HG03175 (cell line): ENCODE data around the gene CRHR1.

Experiments used
- ATAC-seq: cut with Tn5 transposase; IDR thresholded peaks from one replicate; pipeline ENCODE4 v1.9.1; 2021; ENCODE audit warnings: mild to moderate bottlenecking, moderate library complexity; ENCODE audit not compliant: unreplicated experiment

CRHR1 gene

GRCh38 chr17:45758544-45758943, 25.6 kb upstream of the CRHR1 start:
- ATAC-seq: no peak

GRCh38 chr17:45759761-45760160, 24.4 kb upstream of the CRHR1 start:
- ATAC-seq: no peak

- no peak for ATAC-seq
Observed at GRCh38 chr17:45761957-45762565, 22.1 kb upstream of the CRHR1 start.

GRCh38 chr17:45763182-45763581, 20.9 kb upstream of the CRHR1 start:
- ATAC-seq: no peak

GRCh38 chr17:45764479-45764878, 19.6 kb upstream of the CRHR1 start:
- no peak for ATAC-seq

GRCh38 chr17:45768000-45768399, 16.1 kb upstream of the CRHR1 start:
- no peak for ATAC-seq

GRCh38 chr17:45770632-45771270, 13.4 kb upstream of the CRHR1 start:
- ATAC-seq: no peak

- no peak for ATAC-seq
Observed at GRCh38 chr17:45771271-45771959, 12.7 kb upstream of the CRHR1 start.

- no peak for ATAC-seq
Observed at GRCh38 chr17:45775148-45775547, 9.0 kb upstream of the CRHR1 start.

GRCh38 chr17:45775576-45776011, 8.5 kb upstream of the CRHR1 start:
- no peak for ATAC-seq

- no peak for ATAC-seq
Observed at GRCh38 chr17:45776896-45777295, 7.2 kb upstream of the CRHR1 start.

- no peak for ATAC-seq
Observed at GRCh38 chr17:45777388-45777787, 6.7 kb upstream of the CRHR1 start.

- no peak for ATAC-seq
Observed at GRCh38 chr17:45780921-45781320, 3.2 kb upstream of the CRHR1 start.

- no peak for ATAC-seq
Observed at GRCh38 chr17:45782889-45783592, 1.1 kb upstream of the CRHR1 start.

GRCh38 chr17:45783593-45784292, 377 bp upstream of the CRHR1 start:
- ATAC-seq: no peak

GRCh38 chr17:45784741-45785479, 790 bp downstream of the CRHR1 start:
- ATAC-seq: no peak

- no peak for ATAC-seq
Observed at GRCh38 chr17:45785480-45786193, 1.5 kb downstream of the CRHR1 start.

- no peak for ATAC-seq
Observed at GRCh38 chr17:45786349-45786748, 2.2 kb downstream of the CRHR1 start.

- no peak for ATAC-seq
Observed at GRCh38 chr17:45787044-45787443, 2.9 kb downstream of the CRHR1 start.

GRCh38 chr17:45787656-45788055, 3.5 kb downstream of the CRHR1 start:
- no peak for ATAC-seq
